Measurements from ENCODE around the gene GLI1. TPM values are rescaled to one million over a fixed set of nuclear protein-coding genes. Genes with fewer than 3 reads are reported as not detected.

The GLI1 gene
- total and polyA plus RNA-seq, 2 of the 13 experiments (the other 11 are each of a cell fraction or from before 2014, with no cell fraction given): 0.09 to 0.20 TPM

GRCh38 chr12:57454566-57455373, 4.8 kb upstream of the GLI1 start, which contains the start of gene INHBE (continued):
- no peak for TF ChIP-seq ZNF460 (CRISPR knock-in tag; IDR thresholded peaks at IDR 0.05; ENCODE audit: borderline replicate concordance)
- no peak for TF ChIP-seq ZBTB1 (CRISPR knock-in tag; IDR thresholded peaks at IDR 0.05; ENCODE audit: borderline replicate concordance)
- no peak for TF ChIP-seq ZNF10 (CRISPR knock-in tag; IDR thresholded peaks at IDR 0.05; ENCODE audit: borderline replicate concordance, low read depth)
- TF ChIP-seq TIGD3 (CRISPR knock-in tag; IDR thresholded peaks at IDR 0.05; ENCODE audit: borderline replicate concordance): no peak
- peak; percentile 36; the same call in 1 of the 2 replicates for TF ChIP-seq ZBTB26 (CRISPR knock-in tag; IDR thresholded peaks at IDR 0.05; ENCODE audit: borderline replicate concordance)
- peak; percentile 90 for TF ChIP-seq TGIF2 (CRISPR knock-in tag; IDR thresholded peaks at IDR 0.05)
- TF ChIP-seq ZNF772 (CRISPR knock-in tag; IDR thresholded peaks at IDR 0.05): no peak; the same call in 1 of the 2 replicates
- TF ChIP-seq ATM (IDR thresholded peaks at IDR 0.05; ENCODE audit: borderline replicate concordance): no peak
- peak; percentile 38; the same call in 1 of the 2 replicates for TF ChIP-seq ZHX1 (CRISPR knock-in tag; IDR thresholded peaks at IDR 0.05; ENCODE audit: low read depth)
- TF ChIP-seq REPIN1 (CRISPR knock-in tag; IDR thresholded peaks at IDR 0.05; ENCODE audit: borderline replicate concordance, low read depth): peak; percentile 76
- TF ChIP-seq ZSCAN12 (CRISPR knock-in tag; IDR thresholded peaks at IDR 0.05): no peak
- TF ChIP-seq ZC3H4 (CRISPR knock-in tag; IDR thresholded peaks at IDR 0.05; ENCODE audit: borderline replicate concordance): no peak
- 0 out of 2 replicates have a peak, but pooled peaks have one; percentile 24 for TF ChIP-seq RNF2 (conservative IDR thresholded peaks at IDR 0.05; ENCODE audit: low read depth)
- TF ChIP-seq ZNF274 (CRISPR knock-in tag; IDR thresholded peaks at IDR 0.05): peak; percentile 12; the same call in 1 of the 2 replicates
- TF ChIP-seq SUZ12 (IDR thresholded peaks at IDR 0.05; ENCODE audit: low read depth, low read length): no peak
- TF ChIP-seq NR2F1 (CRISPR knock-in tag; IDR thresholded peaks at IDR 0.05): peak; percentile 88 to 92
- 0 out of 2 replicates have a peak, but pooled peaks have one; percentile 72 for TF ChIP-seq HMGXB3 (CRISPR knock-in tag; IDR thresholded peaks at IDR 0.05; ENCODE audit: borderline replicate concordance)
- TF ChIP-seq MAZ (IDR thresholded peaks at IDR 0.05; ENCODE audit: borderline replicate concordance, low read depth, low read length): peak; percentile 80
- peak; percentile 19; the same call in 1 of the 2 replicates for TF ChIP-seq MAZ (CRISPR knock-in tag; IDR thresholded peaks at IDR 0.05; ENCODE audit: low read depth)

All from HepG2 (cell line).